Renal pelvis (tissue), 4 donors: ENCODE results near the gene HIPK2. TPM values are rescaled to one million over a fixed set of nuclear protein-coding genes. Genes with fewer than 3 reads are reported as not detected.

ENCODE experiments used
- DNase-seq: peaks from one replicate; pipeline ENCODE4 v3.0.0-alpha.2; 2013
- polyA plus RNA-seq, 3 donors: library from polyadenylated mRNA; unstranded; fragments of 120-200 nt; gene quantifications; one replicate each; pipeline ENCODE4 v1.2.1, GENCODE V29; 2013; ENCODE audit not compliant: insufficient read length in 3 of 3

HIPK2 gene
- polyA plus RNA-seq, 3 donors = 78.9 to 118 (median 109) TPM

DNA sequence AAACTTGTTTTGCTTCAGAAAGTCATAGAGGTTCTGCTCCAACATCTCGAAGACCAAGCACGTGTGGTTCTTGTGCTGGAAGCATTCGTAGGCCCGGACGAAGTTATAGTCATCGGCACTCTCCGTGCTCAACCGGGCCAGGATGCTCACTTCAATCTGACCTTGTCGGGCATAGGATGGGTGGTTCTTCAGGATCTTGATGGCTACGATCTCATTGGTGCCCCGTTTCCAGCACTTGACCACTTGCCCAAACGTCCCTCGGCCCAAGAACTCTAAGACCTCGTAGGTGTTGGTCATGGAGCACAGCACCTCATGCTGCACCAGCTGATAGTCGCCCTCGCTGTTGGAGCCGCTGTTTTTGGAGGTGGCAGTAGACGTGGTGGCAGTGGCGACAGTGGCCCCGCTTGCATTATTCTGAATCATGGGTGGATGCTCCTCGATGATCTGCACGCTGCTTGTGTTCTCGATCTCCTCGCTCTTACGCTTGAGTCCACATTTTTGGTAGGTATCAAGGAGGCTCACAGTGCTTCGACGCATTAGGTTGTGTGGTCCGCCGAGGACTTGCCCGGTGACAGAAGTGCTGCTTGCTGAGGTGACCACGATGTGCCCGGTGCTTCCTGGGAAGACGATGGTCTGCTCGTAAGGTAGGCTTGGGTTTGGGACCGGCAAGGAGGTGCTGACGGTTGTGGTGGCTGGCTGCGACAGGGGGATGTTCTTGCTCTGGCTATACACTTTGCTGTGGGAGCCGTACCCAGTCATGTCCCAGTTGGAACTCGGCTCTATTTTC, 61.4 kb downstream of the HIPK2 start:
- DNase-seq = no peak

DNA sequence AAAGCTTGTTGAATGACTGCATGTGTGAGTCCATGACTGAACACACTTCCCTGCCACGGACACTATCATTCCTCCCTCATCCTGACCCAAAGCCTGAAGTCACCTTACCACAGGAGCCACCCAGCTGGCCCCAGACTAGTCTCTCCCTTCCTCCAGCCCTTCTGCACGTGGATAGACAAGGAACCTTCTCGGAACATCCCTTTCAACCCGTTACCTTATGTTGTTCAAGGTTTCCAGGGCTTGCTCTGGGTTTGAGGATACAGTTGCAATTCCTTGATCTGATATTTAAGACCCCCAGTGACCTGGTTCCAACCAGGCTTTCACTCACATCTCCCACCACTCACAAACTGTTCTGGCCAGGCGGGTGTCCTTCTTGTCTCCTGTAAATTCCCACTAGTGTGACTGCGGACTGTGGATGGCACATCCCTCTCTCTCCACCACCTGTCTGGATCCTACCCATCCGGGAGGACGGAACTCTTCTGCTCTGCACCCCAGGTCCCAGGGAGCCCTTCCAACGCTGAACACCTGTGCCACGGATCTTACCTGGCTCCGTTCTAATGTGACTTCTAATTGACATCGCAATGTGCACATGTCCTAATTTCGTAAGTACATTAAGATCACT, 62.5 kb downstream of the HIPK2 start:
- DNase-seq = no peak

DNA sequence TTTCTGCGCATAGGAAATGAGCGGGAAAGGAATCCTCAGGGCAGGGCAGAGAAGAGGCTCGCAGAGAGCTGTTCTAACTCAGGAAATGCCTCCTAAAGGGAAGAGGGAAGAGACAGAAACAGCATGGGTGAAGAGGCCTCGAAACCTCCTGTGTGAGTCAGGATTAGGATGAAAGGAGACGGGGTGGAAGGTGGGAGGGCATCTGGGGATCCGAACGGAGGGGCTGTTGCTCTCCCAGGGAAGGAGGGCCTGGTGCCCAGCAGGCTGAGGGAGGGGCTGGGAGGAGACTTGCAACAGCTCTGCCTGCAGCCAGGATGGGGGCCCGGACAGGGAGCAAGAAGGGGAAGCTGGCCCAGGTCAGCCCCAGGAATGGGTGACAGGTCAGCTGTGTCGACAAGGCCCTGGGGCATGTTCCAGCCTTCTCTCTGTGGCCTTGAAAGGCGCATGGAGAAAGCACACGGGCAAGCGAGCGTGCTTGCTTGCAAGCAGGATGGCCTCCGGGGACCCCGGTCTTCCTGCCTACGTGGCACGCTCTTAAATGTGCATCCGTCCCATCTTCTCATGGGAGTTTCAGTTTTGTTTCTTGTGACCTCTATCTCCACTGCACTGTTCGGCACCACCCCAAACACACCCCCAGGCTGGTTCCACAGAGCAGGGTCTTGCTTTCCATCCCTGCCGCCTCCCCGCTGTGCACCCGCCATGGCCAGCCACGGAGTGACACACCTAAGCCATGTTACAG, 63.5 kb downstream of the HIPK2 start:
- DNase-seq = no peak

DNA sequence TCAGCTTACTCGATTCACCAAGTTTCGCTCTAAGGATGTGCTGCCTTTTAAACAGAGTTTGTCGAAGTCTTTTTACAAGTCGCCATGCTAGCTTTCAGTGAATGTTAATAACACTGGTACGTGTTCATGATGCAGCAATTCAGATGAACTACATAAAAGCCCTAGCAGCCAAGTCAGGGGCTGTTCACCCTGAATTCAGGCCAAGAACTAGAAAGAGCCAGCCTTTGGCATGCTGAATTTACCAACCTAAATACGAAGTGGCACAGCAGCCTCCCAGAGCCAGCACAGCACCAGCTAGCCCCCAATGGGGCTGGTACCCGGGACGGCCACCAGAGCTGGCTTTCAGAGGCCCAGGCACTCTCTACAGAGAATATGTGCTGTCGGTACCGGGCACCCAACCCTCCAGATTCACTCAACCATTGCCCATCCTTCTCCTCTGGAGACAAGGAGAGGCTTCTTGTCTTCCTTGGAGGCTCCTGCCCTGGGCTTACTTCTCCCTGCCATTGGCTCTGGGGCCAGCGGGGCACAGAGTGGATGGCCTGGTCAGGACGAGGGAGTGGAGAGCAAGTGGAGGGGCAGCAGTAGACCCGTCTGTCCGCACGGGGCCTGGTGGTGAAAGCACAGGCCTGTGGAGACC, 64.2 kb downstream of the HIPK2 start:
- DNase-seq = no peak

DNA sequence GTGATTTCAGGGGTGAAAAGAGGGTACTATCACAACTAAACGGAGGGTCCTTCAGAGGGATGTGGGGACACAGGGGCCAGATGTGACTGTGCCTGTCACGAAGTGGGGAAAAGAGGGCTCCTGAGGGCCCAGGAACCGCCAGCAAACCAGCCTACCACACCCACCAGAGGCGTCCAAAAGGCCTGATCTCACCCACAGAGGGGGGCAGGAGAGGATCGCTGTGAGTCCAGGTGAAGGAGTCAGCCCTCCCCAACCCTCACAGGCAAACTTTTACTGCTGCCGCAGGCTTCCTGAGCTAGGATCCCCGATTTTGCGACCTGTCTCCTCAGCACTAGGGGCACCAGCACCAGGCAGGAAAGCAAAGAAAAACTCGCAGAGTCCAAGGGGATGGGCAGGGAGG, 64.7 kb downstream of the HIPK2 start:
- no peak for DNase-seq

DNA sequence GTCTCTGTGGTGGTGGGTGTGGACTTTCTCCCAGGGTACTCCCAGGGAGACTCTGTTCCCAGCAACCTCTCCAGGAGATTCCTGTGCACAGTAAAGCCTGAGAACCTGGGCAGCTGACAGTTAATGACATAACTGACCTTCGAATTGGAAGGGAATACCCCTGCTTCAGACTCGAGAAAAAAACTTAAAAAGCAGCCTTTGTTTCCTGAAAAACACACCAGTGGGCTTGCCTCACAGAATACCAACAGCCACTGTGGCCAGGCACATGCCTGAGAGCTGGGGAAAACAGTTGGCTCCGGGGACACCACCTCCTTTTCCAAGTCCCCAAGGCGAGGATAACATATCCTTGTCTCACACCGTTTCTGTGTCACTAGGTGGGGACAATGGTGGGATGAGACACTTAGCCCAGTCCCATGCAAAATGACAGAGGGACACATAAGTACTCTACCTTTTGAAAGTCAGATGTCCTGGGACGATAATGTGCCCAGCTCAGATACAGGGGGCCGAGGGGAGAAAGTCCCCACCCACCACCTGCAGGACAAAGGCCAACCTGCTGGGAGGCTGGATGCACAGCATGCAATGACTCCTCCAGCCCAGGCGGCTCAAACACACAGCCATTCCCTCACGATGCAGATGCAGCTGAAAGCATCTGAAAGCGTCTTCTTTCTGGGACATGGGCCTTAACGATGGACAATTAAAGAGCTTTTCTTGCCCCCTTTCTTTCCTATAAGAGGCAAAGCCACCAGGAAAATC, 65.6 kb downstream of the HIPK2 start:
- DNase-seq = no peak

DNA sequence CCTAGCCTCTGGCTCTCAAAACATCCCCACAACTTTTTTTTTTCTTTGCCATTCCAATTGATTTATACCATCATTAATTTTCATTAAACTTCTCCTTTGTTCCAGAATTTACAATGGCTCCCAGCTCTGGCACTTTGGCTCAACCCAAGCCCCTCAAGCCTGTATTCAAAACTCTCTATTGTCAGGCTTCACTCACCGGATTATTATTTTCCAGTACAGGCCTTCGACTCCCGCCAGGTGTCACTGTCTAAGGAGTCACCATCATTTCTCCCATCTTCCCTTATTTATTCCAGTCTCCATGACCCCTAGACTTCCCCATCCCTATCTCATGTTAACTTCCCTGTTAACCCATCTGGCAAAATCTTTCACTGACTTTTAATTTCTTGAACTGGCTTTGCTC, 67.8 kb downstream of the HIPK2 start:
- DNase-seq = no peak

DNA sequence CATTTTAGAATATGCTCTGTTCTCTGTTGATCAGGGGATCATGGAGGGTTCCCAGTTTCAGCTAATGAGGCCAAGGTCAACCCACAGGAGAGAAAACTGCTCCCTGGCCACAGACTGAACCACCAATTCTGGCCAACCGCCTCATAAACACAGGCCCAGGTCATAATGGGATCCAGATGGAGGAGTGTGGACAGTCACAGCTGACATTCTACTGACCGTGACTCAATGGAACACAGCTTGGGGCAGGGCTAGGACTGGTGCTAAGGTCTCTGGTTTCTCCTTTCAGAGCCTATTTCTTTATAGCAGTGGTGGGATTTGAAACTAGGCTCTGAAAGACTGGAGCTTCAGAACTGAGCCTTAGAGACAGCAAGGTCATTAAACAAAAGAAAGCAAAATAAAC, 68.3 kb downstream of the HIPK2 start:
- DNase-seq = no peak

DNA sequence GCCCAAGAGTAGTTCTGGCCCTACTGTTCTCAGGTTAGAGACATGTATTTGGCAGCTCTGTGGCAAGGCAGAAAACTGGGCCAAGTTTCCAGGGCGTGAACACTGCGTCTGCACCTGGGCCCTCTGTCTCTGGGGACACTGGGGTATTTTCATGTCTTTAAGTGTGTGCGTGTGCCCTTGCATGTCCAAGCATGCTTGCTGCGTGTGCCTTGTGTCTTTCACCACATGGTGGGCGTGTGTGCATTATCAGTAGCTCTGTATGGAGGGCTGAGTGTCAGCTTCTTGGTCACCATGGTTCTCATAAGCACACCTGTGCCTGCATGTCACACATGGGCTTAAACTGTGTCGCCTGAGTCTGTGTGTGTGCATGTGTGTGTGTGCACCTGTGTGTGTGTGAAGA, 69.3 kb downstream of the HIPK2 start:
- DNase-seq = no peak

DNA sequence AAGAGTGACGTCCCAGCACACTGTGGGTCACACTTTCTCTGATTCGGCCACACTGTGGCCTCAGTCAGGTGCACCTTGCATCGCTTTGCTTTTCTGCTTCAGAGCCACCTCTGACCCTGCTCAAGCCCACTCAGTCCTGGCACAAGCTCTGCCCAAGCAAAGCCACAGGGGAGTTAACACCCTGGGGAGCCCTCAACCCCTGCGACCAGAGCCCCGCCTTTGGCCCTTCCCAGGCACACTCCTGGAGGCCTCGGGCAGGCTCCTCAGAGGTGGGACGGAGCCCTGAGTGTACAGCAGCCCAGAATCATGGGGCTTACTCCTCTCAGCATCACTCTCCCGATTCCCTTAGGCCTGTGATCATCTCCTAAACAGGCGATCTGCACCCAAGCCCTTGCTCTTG, 71.0 kb downstream of the HIPK2 start:
- DNase-seq = no peak

DNA sequence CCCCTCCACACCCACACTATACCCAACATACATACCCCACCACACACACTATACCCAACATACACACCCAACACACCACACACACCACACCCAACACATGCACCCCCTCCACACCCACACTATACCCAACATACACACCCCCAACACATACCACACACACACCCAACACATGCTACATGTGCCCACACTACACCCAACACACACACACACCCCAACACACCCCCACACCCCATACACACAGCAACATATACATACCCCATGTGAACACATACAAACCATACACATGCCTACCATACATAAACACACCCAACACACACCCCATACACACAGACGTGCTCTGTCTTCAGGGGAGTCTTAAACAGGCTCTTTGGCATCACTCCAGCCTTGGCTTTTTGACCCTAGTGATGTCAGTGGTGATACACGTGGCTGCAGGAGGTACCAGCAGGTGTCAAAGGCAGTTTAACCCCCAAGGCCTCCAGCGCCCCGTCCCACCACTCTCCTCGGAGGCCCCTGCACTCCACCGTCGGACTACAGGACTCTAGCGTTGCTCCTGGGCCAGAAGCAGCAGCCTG, 73.4 kb downstream of the HIPK2 start:
- DNase-seq = no peak

DNA sequence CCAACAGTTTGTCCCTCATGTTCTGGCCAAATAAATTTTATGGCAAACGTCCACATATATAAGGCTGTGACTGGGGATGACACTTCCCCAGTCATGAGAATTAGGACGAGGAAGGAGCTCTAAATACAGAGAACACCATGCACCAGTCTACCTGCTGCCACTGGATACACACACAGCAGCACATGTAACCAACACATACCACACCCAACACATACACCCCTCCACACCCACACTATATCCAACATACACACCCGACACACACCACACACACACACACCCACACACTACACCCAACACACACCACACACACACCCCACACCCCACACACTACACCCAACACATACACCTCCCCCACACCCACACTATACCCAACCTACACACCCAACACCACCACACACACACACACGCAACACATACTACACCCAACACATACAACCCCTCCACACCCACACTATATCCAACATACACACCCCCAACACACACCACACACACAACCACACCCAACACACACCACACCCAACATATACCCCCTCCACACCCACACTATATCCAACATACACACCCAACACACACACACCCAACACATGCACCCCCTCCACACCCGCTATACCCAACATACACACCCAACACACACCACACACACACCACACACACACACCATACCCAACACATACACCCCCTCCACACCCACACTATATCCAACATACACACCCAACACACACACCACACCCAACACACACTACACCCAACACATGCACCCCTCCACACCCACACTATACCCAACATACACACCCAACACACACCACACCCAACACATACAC, 74.1 kb downstream of the HIPK2 start:
- DNase-seq = no peak

DNA sequence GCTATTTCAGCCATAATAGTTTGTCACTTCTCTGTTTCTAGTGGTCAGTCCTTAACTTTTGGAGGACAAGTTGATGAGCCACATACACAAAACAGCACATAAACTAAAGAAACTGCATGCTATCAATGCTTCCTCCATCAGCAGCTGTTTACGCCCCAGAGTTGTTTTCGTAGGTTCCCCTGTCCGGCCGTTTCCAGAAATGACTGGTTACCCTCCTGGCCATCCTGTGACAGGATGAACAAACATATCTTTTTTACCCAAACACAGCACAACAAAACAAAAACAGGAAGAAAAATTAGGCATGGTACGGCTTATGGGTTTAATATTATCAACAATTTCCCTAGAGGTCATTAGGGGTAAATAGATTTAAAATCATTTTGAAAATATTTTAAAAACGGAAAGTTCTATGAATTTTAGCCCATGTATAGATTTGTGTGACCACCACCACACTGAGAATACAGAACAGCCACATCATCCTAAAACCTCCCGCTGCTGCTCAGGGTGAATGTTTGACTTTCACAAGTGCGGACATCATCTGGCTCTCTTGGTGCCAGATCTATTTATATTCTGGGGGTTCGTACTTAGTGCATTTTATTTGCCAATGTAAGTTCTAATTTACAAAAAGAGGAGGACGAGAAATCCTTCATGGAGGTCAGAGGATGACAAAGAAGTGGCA, 74.8 kb downstream of the HIPK2 start:
- no peak for DNase-seq

DNA sequence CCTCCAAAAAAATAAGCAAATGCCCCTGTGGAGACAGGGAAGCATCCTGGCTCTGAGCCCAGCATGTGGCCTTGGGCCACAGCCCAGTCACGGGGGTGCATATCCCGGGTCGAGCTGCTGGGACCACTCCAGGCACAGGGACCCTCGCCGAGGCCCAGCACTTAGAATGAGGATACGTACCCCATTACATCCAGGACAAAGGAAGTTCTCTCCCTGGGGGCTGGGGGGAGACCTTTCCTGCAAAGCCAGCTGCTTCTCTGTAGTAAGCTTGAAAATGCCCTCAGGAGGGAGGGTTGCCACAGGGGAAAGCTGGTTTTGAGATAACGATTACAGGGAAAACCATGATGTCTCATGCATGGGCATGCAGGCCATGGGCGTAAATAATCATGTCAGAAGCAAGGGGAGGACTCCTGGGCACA, 75.5 kb downstream of the HIPK2 start:
- DNase-seq = no peak

DNA sequence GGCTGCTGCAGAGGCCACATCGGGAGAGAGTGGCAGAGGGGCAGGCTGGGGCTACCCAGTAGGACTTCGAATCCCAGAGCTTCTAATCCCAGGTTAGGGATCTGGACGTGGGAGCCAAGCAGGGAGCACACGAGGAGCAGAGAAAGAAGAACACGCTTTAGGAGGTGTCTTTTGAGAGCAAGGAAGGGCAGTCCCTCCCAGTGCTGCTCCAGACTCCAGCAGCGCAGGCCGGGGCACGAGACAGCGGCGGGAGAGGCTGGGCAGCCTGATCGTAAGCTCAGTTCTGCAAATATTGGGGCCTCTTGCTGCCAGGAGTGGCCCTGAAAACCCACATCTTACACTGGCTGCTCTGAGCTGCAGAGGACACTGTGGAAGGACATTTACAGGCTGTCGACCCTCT, 75.9 kb downstream of the HIPK2 start:
- DNase-seq = no peak

DNA sequence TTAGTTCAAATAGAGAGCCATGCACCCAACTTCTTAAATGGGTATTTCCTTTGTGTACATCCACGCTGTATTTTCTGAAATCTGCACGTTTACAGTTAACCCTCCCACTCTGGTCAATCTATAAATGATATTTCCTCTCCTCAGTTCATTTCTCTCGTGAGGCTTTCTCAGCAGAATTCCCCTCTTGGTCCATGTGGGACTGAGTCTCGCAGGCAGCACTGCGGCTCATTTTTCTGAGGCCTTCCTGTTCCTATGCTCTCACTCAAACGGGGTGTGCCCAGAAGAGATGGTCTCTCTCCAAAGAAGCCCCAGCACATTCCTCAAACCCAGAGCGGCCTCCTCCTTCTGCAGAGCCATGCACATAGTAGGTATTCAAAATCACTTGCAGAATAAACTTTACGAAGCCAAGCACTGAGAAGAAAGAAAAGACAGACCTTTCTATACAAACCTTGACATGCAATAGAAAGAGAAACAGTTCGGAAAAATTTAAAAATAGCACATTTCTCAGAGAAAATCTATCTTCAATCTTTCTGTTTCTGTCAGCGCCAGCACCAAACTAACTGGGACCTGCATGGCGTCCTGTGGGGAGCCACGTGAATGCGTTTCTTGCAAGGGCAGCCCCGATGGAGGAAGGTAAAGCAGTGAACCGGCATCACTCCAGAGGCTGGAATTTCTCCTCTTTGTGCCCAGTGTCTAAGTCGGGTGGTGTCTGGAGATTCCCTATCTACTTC, 77.1 kb downstream of the HIPK2 start:
- no peak for DNase-seq

DNA sequence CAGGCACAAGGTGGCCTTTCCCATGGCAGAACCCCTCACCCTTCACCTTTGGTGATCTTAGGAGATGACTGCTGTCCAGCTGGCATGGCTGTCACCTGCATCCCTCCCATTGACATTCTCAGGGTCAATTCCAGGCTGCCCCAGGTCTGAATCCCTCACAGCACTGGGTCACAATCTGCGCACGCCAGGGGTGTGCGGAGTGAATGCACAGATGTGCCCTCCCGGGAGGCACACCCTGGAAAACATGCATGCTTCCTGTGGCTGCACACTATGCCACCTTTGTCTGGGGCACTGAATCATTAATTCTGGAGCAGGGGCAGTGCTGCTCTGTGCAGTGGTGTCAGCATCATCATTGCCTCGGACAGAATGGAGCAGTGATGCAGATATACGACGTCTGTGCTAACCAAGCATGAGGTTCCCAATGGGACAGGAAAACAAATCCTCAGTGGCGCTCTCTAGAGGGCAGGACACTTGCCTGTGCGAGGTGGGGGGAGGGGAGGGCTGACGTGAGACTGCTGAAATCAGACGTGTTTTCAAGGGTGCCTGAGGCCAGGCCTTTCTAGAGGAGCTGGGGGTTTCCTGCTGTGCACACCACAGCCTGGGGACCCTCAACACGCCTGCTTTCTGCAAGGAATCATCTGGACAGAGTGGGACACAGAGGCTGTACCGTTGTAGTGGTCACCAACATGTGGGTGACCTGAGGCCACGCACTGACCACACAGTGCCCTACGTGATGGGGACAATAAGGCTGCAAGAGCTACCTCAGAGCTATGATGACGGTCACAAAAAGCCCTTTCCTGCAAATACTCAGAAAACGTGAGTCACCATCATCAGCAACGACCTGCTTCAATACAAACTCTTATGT, 77.9 kb downstream of the HIPK2 start:
- DNase-seq = no peak

DNA sequence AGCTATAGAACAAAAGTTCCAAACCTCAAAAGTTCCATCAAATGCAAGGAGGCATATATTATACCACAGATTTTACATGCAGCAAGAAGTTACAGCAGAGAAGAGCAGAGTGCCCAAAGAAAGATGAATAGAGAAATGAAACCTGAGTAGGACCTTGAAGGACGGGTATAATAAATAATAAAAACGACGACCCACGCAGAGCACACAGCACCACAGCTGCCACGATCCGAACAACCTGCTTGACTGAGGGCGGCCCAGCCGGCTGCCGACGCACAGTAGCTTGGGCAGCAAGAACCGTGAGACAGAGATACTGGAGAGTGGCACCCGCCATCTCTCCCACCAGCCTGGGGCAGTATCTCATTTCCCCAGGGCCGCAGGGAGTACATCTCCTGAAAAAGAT, 79.0 kb downstream of the HIPK2 start:
- no peak for DNase-seq
